ENCODE data around the gene FGFRL1. TPM values are rescaled to one million over a fixed set of nuclear protein-coding genes. Genes with fewer than 3 reads are reported as not detected.
A peak's percentile ranks its signal among the peaks of the same experiment; 100 is the strongest.

The FGFRL1 gene
- total and polyA plus RNA-seq, 2 experiments from 2014 or later = 28.1 to 34.0 TPM

- peaks cover 3% of the 10 kb centered on the region for H3K4me1 ChIP-seq (ENCODE audit: insufficient read depth)
- TF ChIP-seq CTCF (IDR thresholded peaks at IDR 0.05; ENCODE audit: poor library complexity) (no peak), EZH2phosphoT487 (IDR thresholded peaks at IDR 0.05; ENCODE audit: low read depth, severe bottlenecking, unreplicated experiment) (no peak), EZH2 (IDR thresholded peaks at IDR 0.05; ENCODE audit: borderline replicate concordance) (no peak)
- peaks cover 4% of the 10 kb centered on the region for H3K79me2 ChIP-seq
- H3K9me3 ChIP-seq (ENCODE audit: low read depth) = no peaks in the 10 kb centered on the region
- no peaks in the 10 kb centered on the region for H4K20me1 ChIP-seq (ENCODE audit: insufficient read depth, poor library complexity, severe bottlenecking)
- H3K27me3 ChIP-seq = no peaks in the 10 kb centered on the region
- no peak overlapping the region for H3K27ac ChIP-seq
- H3K4me2 ChIP-seq = no peak overlapping the region
- H3K4me3 ChIP-seq = no peak overlapping the region
- DNase-seq (ENCODE audit: low spot score) = no peak
- H3K9me2 ChIP-seq (replicated peaks; ENCODE audit: insufficient read depth) = no peaks in the 10 kb centered on the region
- H2AFZ ChIP-seq = no peak overlapping the region
- no peaks in the 10 kb centered on the region for H3K36me3 ChIP-seq (replicated peaks; ENCODE audit: insufficient read depth, low read depth)
- WGBS (ENCODE audit: low lambda C conversion rate, missing lambda C conversion rate) = 96% methylated on average over 38 of the region's 48 CpGs
These were observed 44.9 kb upstream of the FGFRL1 start for GRCh38 chr4:966266-967112.

DNA sequence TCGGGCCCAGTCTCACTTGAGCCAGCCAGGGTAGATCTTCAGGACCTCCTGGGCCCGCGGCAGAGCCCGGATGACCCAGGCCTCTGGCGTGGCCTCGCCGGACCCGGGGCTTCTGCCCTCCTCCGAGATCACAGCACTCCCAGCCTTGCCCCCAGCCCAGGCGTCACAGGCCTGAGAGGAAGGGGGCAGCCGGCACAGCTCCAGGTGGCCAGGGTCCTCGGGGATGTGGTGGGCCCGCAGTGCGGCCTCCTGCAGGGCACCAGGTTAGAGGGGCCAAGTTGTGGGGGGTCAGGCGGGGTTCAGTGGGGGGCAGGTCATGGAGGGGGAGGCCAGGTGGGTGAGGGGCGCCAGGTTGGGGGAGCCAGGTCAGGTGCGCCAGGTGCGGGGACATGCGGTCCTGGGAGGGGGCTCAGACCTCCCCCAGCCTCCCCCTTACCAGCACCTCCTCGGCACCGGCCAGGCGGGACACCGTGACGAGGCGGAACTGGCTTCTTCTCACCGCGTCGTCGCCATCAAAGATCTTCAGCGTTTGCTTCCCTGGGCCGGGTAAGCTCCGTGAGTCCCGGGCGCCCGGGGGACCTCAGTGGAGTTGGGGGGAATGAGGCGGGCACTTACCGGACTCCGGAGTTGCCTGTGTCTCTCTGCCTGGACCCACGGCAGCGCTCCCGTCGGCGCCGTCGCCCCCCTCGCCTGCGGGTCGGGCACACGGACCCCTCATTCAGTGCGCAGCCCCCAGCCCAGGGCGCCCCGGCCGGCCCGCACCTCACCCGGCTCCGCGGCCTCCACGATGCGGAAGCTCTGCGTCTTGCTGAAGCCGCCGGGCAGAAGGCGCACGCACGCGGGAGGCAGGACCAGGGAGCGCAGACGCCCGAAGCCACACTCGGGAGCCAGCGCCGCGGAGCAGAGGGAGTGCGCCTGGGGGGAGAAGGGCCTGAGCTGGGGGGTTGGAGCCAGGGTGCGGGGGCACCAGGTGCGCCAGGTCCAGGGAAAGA is 44.0 kb upstream of the FGFRL1 start:
- DNase-seq (ENCODE audit: low spot score) = no peak
- peaks cover 12% of the 10 kb centered on the region for H3K4me1 ChIP-seq (ENCODE audit: insufficient read depth)
- H3K9me3 ChIP-seq (ENCODE audit: low read depth) = no peaks in the 10 kb centered on the region
- H3K36me3 ChIP-seq (replicated peaks; ENCODE audit: insufficient read depth, low read depth) = no peaks in the 10 kb centered on the region
- 73% methylated on average over 41 of the region's 76 CpGs for WGBS (ENCODE audit: low lambda C conversion rate, missing lambda C conversion rate)
- TF ChIP-seq EZH2 (IDR thresholded peaks at IDR 0.05; ENCODE audit: borderline replicate concordance) (no peak), EZH2phosphoT487 (IDR thresholded peaks at IDR 0.05; ENCODE audit: low read depth, severe bottlenecking, unreplicated experiment) (no peak), CTCF (IDR thresholded peaks at IDR 0.05; ENCODE audit: poor library complexity) (no peak)
- no peaks in the 10 kb centered on the region for H3K27me3 ChIP-seq
- no peak overlapping the region for H3K4me3 ChIP-seq
- no peak overlapping the region for H3K27ac ChIP-seq
- H2AFZ ChIP-seq = no peak overlapping the region
- peak overlapping the region; percentile 44 for H3K4me2 ChIP-seq
- H4K20me1 ChIP-seq (ENCODE audit: insufficient read depth, poor library complexity, severe bottlenecking) = no peaks in the 10 kb centered on the region
- peaks cover 11% of the 10 kb centered on the region for H3K79me2 ChIP-seq
- no peaks in the 10 kb centered on the region for H3K9me2 ChIP-seq (replicated peaks; ENCODE audit: insufficient read depth)

GRCh38 chr4:968221-968620 is 43.2 kb upstream of the FGFRL1 start:
- Histone ChIP-seq H3K9me2 (replicated peaks; ENCODE audit: insufficient read depth) (no peaks in the 10 kb centered on the region), H3K36me3 (replicated peaks; ENCODE audit: insufficient read depth, low read depth) (no peaks in the 10 kb centered on the region), H3K4me3 (no peak overlapping the region), H3K4me1 (ENCODE audit: insufficient read depth) (peaks cover 15% of the 10 kb centered on the region), H3K27ac (no peak overlapping the region), H4K20me1 (ENCODE audit: insufficient read depth, poor library complexity, severe bottlenecking) (no peaks in the 10 kb centered on the region), H3K27me3 (no peaks in the 10 kb centered on the region), H3K9me3 (ENCODE audit: low read depth) (no peaks in the 10 kb centered on the region), H2AFZ (no peak overlapping the region), H3K4me2 (peak overlapping the region; percentile 44), H3K79me2 (peaks cover 13% of the 10 kb centered on the region)
- 49% methylated on average over 12 of the region's 24 CpGs for WGBS (ENCODE audit: low lambda C conversion rate, missing lambda C conversion rate)
- no peak for TF ChIP-seq EZH2phosphoT487 (IDR thresholded peaks at IDR 0.05; ENCODE audit: low read depth, severe bottlenecking, unreplicated experiment)
- TF ChIP-seq CTCF (IDR thresholded peaks at IDR 0.05; ENCODE audit: poor library complexity) = no peak
- TF ChIP-seq EZH2 (IDR thresholded peaks at IDR 0.05; ENCODE audit: borderline replicate concordance) = no peak
- DNase-seq (ENCODE audit: low spot score) = no peak
